Stimulated activated CD4-positive, alpha-beta T cell treated with anti-CD3 and anti-CD28 coated beads, Interleukin-4, amount 100 ng/mL, for 48 hours (primary cell): ENCODE measurements around the gene EVC.
"Not testable (repeated sequence)": the region's sequence is repeated elsewhere in the genome, so short reads cannot be mapped to it uniquely, and the experiment has no call there.

ENCODE experiments used
- DNase-seq, 2 donors: peaks; one replicate each; pipeline ENCODE4 v3.0.0-alpha.2; 2020; ENCODE audit warnings: low read depth in 2 of 2

Gene EVC

GRCh38 chr4:5812506-5813229 lies 101.7 kb downstream of the EVC start:
- DNase-seq: no peak

GRCh38 chr4:5813882-5814255 lies 102.9 kb downstream of the EVC start:
- no peak for DNase-seq

GRCh38 chr4:5814421-5814820 lies 103.4 kb downstream of the EVC start:
- no peak for DNase-seq

GRCh38 chr4:5815641-5816040 lies 104.6 kb downstream of the EVC start:
- DNase-seq: no peak

- no peak for DNase-seq
Observed at GRCh38 chr4:5816101-5816500, 105.1 kb downstream of the EVC start.

- DNase-seq: no peak
Observed at GRCh38 chr4:5816851-5817375, 105.9 kb downstream of the EVC start.

GRCh38 chr4:5821665-5822358 lies 110.8 kb downstream of the EVC start:
- peak in 1 of 2 donors; percentile 7 for DNase-seq

GRCh38 chr4:5822619-5823018 lies 111.6 kb downstream of the EVC start:
- DNase-seq: no peak

- DNase-seq: no peak
Observed at GRCh38 chr4:5823542-5824211, 112.7 kb downstream of the EVC start.

GRCh38 chr4:5824227-5824626 lies 113.2 kb downstream of the EVC start:
- no peak for DNase-seq

GRCh38 chr4:5824635-5825034 lies 113.6 kb downstream of the EVC start:
- no peak for DNase-seq

GRCh38 chr4:5825321-5826041 lies 114.5 kb downstream of the EVC start:
- DNase-seq: no peak

- DNase-seq: no peak
Observed at GRCh38 chr4:5826437-5827107, 115.6 kb downstream of the EVC start.

GRCh38 chr4:5827108-5828004 lies 116.4 kb downstream of the EVC start:
- no peak for DNase-seq

- DNase-seq: no peak
Observed at GRCh38 chr4:5828005-5828391, 117.0 kb downstream of the EVC start.

- DNase-seq: no peak
Observed at GRCh38 chr4:5836943-5837342, 125.9 kb downstream of the EVC start.

GRCh38 chr4:5837483-5837882 lies 126.5 kb downstream of the EVC start:
- not testable (repeated sequence) for DNase-seq

- DNase-seq: no peak
Observed at GRCh38 chr4:5839332-5839731, 128.3 kb downstream of the EVC start.

GRCh38 chr4:5839751-5840674 lies 129.0 kb downstream of the EVC start:
- DNase-seq: no peak
